Gastroesophageal sphincter (tissue), 4 donors: ENCODE measurements around the gene MRFAP1L1. TPM values are rescaled to one million over a fixed set of nuclear protein-coding genes. Genes with fewer than 3 reads are reported as not detected.
A peak's percentile ranks its signal among the peaks of the same experiment; 100 is the strongest.

ENCODE experiments used
- ATAC-seq: fragments of 150-250 bp; one replicate; pipeline ENCODE4 v1.9.1; 2016; ENCODE audit warnings: mild to moderate bottlenecking, moderate library complexity
- H3K27ac ChIP-seq, 4 donors: fragments of 200-600 bp; sonication (generic) in 3 of 4; 1 replicate in 3 of 4; 2 replicates in 1 of 4; pipeline ENCODE4 v1.5.1; 2016 to 2019
- H3K27me3 ChIP-seq: fragments of 200-600 bp; sonication (generic); one replicate; pipeline ENCODE4 v1.5.1; 2019
- H3K36me3 ChIP-seq, 2 donors: fragments of 200-600 bp; sonication (generic); one replicate each; pipeline ENCODE4 v1.5.1; 2019; ENCODE audit warnings: control low read depth in 1 of 2
- H3K4me1 ChIP-seq, 3 donors: fragments of 200-600 bp; sonication (generic); 1 replicate in 2 of 3; 2 replicates in 1 of 3; pipeline ENCODE4 v1.5.1; 2016 to 2019; ENCODE audit warnings: control low read depth in 2 of 3
- H3K4me3 ChIP-seq, 2 donors: fragments of 200-600 bp; sonication (generic); one replicate each; pipeline ENCODE4 v1.5.1; 2019; ENCODE audit warnings: mild to moderate bottlenecking in 1 of 2, moderate library complexity in 1 of 2
- H3K9me3 ChIP-seq, 3 donors: fragments of 200-600 bp; sonication (generic); one replicate each; pipeline ENCODE4 v1.5.1; 2017 to 2019; ENCODE audit warnings: control low read depth in 2 of 3
- CTCF ChIP-seq, 4 experiments: fragments of 200-600 bp in 2 of 4; fragments of 450-650 bp in 2 of 4; sonication (generic) in 1 of 4; IDR thresholded peaks; one replicate each; pipeline ENCODE4 v1.5.1; 2017 to 2019; ENCODE audit warnings: antibody characterized with exemption in 4 of 4, mild to moderate bottlenecking in 2 of 4, moderate library complexity in 2 of 4
- EP300 ChIP-seq: sonication (generic); formaldehyde crosslinking; IDR thresholded peaks from one replicate; pipeline ENCODE4 v1.6.1; 2017; ENCODE audit warnings: antibody characterized with exemption, mild to moderate bottlenecking
- POLR2A ChIP-seq, 2 donors: fragments of 450-650 bp; IDR thresholded peaks; one replicate each; pipeline ENCODE4 v1.6.1; 2017; ENCODE audit warnings: antibody characterized with exemption in 2 of 2, mild to moderate bottlenecking in 2 of 2, moderate library complexity in 1 of 2
- POLR2AphosphoS5 ChIP-seq: sonication (generic); formaldehyde crosslinking; IDR thresholded peaks from one replicate; pipeline ENCODE4 v1.6.1; 2017; ENCODE audit warnings: antibody characterized with exemption
- WGBS, 2 donors: methylation state at CpG; one replicate each; pipeline ENCODE4 v1.1.5; 2018; ENCODE audit warnings: low coverage in 1 of 2; 5-methylcytosine and 5-hydroxymethylcytosine counted together
- total RNA-seq, 4 donors: library from RNA; depleted of rRNA; stranded (reverse); fragments of >200 nt; gene quantifications; one replicate each; pipeline ENCODE4 v1.1.0, GENCODE V29; 2016

Gene MRFAP1L1
- total RNA-seq, 4 donors from 2014 or later: 59.2 to 74.1 (median 66.8) TPM

DNA sequence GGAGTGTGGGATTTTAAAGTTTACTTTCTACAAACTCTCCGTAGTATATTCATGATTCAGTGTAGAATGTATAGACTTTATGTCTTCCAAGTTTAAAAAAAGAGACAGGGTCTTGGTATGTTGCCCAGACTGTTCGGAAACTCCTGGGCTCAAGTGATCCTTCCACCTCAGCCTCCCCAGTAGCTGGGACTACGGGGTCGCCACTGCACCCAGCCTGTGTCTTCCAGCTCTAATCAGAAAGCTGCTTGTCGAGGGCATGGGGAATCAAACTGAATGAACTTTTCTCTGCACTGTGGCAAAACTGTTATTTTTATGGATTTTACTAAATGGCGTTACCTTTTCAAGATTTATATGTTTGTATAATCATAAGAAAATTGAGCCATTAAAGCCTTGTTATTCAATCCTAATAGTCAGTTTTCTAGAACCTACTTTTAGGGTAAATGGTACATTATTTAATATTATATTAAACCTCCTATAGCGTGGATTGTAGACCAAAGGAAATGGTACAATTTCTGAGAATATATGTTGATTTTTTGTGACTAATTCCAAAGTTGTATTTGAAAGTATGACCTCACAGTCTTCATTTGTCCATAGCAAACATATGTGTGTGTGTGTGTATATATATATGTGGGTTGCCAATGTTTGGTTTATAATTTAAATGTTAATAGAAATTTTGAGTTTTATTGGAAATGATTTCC lies 7.4 kb upstream of the MRFAP1L1 start:
- Histone ChIP-seq H3K4me3 (peak overlapping the region; percentile 58 to 90), H3K4me1 (peaks cover 0 to 46% (median 18%) of the 10 kb centered on the region in 3 donors), H3K36me3 (no peaks in the 10 kb centered on the region), H3K27me3 (no peaks in the 10 kb centered on the region), H3K9me3 (no peaks in the 10 kb centered on the region), H3K27ac (peak overlapping the region; percentile 57 to 99 (median 94))
- no peak for ATAC-seq
- TF ChIP-seq EP300 (no peak), POLR2A (IDR thresholded peaks at IDR 0.05) (no peak), CTCF (IDR thresholded peaks at IDR 0.05) (no peak), POLR2AphosphoS5 (no peak)
- 14 to 20% methylated on average over 5 to 7 of the region's 7 CpGs for WGBS, 2 donors

GRCh38 chr4:6716018-6716911 lies 6.6 kb upstream of the MRFAP1L1 start, which contains the start of gene BLOC1S4:
Gene BLOC1S4 (plus strand): TSS chr4:6716174. CDS start chr4:6716210, 36 bp downstream.
- ATAC-seq: peak; percentile 92
- no peaks in the 10 kb centered on the region for H3K36me3 ChIP-seq
- no peaks in the 10 kb centered on the region for H3K9me3 ChIP-seq
- H3K27me3 ChIP-seq: no peaks in the 10 kb centered on the region
- H3K4me1 ChIP-seq: peaks cover 0 to 46% (median 18%) of the 10 kb centered on the region in 3 donors
- H3K4me3 ChIP-seq: peak within 1 kb of the TSS; percentile 58 to 90
- TF ChIP-seq EP300 (no peak), POLR2A (IDR thresholded peaks at IDR 0.05) (peak; percentile 90 to 91), POLR2AphosphoS5 (peak; percentile 97), CTCF (IDR thresholded peaks at IDR 0.05) (peak in 3 of 4 experiments; percentile 21 to 40 (median 35))
- peak within 1 kb of the TSS; percentile 57 to 99 (median 94) for H3K27ac ChIP-seq
- WGBS, 2 donors: 0% methylated on average over 18 to 19 of the region's 109 CpGs

GRCh38 chr4:6715704-6716017 lies 6.0 kb upstream of the MRFAP1L1 start:
- no peak for ATAC-seq
- peak overlapping the region; percentile 58 to 90 for H3K4me3 ChIP-seq
- WGBS, 2 donors: 5 to 8% methylated on average over 9 of the region's 9 CpGs

GRCh38 chr4:6714954-6715353 lies 5.3 kb upstream of the MRFAP1L1 start:
- no peaks in the 10 kb centered on the region for H3K9me3 ChIP-seq
- H3K4me3 ChIP-seq: no peak overlapping the region
- H3K36me3 ChIP-seq: no peaks in the 10 kb centered on the region
- peaks cover 0 to 43% (median 16%) of the 10 kb centered on the region in 3 donors for H3K4me1 ChIP-seq
- no peak for TF ChIP-seq POLR2AphosphoS5
- no peak for TF ChIP-seq POLR2A (IDR thresholded peaks at IDR 0.05)
- TF ChIP-seq CTCF (IDR thresholded peaks at IDR 0.05): no peak
- TF ChIP-seq EP300: no peak
- no peaks in the 10 kb centered on the region for H3K27me3 ChIP-seq
- no peak for ATAC-seq
- WGBS, 2 donors: 60% methylated on average over 1 of the region's 1 CpG; no CpG with 5 or more reads in 1 of the 2 donors
- no peak overlapping the region for H3K27ac ChIP-seq

More at GRCh38 chr4:6715704-6716017, 6.0 kb upstream of the MRFAP1L1 start:
- no peaks in the 10 kb centered on the region for H3K27me3 ChIP-seq
- H3K9me3 ChIP-seq: no peaks in the 10 kb centered on the region
- H3K4me1 ChIP-seq: peaks cover 0 to 43% (median 18%) of the 10 kb centered on the region in 3 donors
- H3K27ac ChIP-seq: peak overlapping the region in 3 of 4 donors; percentile 93 to 99 (median 96)
- no peaks in the 10 kb centered on the region for H3K36me3 ChIP-seq
- TF ChIP-seq POLR2AphosphoS5: no peak
- TF ChIP-seq EP300: no peak
- no peak for TF ChIP-seq CTCF (IDR thresholded peaks at IDR 0.05)
- TF ChIP-seq POLR2A (IDR thresholded peaks at IDR 0.05): no peak
